Myometrial cell (primary cell): ENCODE results near the gene BDP1. TPM values are rescaled to one million over a fixed set of nuclear protein-coding genes. Genes with fewer than 3 reads are reported as not detected.

Experiments
- total RNA-seq: library from RNA; depleted of rRNA; stranded (reverse); fragments of >200 nt; gene quantifications from 2 replicates; pipeline ENCODE4 v1.2.3, GENCODE V29; 2015

BDP1 gene
- 5.8 and 11.2 TPM in 2 replicates for total RNA-seq

DNA sequence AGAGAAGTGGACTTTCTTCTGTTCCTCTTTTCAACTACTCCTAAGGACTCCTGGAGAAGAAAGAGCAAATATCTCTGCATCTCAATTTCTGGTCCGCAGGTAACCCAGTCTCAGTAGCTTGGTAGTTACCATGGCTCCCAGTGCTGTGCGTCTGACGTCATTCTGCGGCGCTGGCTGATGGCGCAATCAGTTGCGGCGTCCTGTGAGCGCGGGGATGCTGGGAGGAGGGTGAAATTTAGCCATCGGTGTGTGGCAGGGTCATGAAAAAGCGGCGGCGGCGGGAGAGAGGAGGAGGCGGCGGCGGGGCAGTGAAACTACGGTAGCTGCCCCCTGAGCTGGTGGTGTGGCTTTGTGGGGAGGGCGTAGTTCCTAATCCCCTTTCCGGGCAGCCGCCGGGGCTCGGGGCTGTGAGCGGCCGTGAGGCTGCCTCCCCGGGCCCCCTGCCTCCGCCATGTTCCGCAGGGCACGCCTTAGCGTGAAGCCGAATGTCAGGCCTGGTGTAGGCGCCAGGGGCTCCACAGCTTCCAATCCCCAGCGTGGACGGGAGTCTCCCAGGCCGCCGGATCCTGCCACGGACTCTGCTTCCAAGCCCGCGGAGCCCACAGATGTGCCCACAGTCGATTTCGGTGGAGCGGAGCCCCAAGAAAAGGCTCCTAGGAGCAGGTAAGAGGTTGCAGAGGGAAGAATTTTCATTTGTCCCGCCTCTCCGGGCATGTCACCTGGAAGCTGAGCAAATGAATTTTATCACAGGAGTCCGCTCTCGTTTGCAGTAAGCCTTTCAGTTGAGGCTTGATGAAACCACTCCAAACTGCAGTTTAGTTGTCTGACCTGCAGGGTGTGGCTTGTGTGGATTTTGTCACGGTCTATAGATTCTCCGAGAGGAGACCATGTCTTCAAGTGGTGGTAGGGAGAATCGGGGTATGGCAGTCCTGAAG, at the start of gene BDP1:
TSS of gene BDP1 (plus strand) at position 225 of the 935 bp plus-strand sequence. CDS start at position 452, 227 bp downstream.

GRCh38 chr5:71586941-71587765, 131.7 kb downstream of the BDP1 start, which contains the start of gene MCCC2:
MCCC2 (plus strand) TSS chr5:71587340; CDS start chr5:71587426, 86 bp downstream.

Other genes starting within 250 kb of the BDP1 start
- gene MCCC2, start 131.7 kb downstream of the BDP1 start, total RNA-seq = 23.6 and 26.9 TPM in 2 replicates